ENCODE results near the gene SERPINA1. TPM values are rescaled to one million over a fixed set of nuclear protein-coding genes. Genes with fewer than 3 reads are reported as not detected.

The SERPINA1 gene
- total RNA-seq, 1 experiment from 2014 or later, result 9.1 TPM

DNA sequence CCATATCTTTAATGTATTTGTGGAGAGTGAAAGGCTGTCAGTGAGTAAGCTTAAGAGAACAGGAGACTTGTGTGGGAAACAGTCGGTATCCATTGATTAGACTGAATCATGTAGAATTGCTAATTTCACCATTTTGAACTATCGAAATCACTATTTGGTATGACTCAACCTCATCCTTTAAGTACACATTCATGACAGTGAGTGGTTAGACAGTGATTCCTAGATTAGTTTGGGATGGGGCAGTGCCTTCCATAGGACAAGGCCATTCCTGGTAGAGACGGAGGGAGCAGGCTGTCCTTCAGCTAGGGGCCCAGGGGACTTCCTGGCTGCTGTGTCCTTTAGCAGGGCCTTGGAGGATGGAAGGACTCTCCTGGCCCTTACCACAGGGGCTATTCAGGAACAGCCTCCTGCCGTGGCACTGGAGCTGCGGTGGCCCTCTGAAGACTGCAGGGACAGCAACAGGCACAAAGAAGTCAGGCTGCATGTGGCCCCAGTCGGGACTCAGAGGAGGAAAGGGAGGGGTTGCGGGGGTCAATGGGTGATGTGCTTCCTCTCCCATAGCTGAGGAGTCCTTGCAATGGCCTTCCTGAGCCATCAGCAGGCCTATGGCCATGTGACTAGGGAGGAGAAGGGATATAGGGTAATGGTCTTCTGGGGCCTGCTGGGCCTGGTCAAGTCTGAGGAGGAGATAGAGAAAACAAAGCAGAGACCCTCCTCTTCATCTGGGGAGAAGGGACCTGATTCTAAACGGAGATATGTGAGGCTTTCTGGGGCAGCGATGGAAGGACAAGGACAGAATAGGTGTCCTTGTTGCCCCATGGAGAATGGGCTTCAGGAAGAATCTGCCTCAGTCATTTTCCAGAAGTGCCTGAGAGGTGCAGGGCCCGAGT, 11.2 kb downstream of the SERPINA1 start:
- H3K9ac ChIP-seq (ENCODE audit: low read length), result no peak overlapping the region
- ChIA-PET RAD21 (ENCODE audit: low non-redundant PET in 1 of 2, low total read pairs in 2 of 2, uncharacterized antibody in 2 of 2, unreplicated experiment in 2 of 2) (no interaction called here), POLR2A (no interaction called here), CTCF (no interaction called here)
- no peaks in the 10 kb centered on the region for H3K27me3 ChIP-seq (ENCODE audit: insufficient read depth, low read length)
- no peak overlapping the region for H3K27ac ChIP-seq (ENCODE audit: low read depth, low read length)
- H3K4me3 ChIP-seq (replicated peaks in 1 of 2; ENCODE audit: low read depth in 1 of 2, low read length in 2 of 2), result no peak overlapping the region
- ATAC-seq (no peak), DNase-seq (ENCODE audit: low read depth, low spot score) (no peak)
- no peaks in the 10 kb centered on the region for H3K36me3 ChIP-seq (ENCODE audit: control insufficient read depth in 1 of 2, insufficient read depth in 2 of 2, low read length in 2 of 2)
- H3K4me1 ChIP-seq (ENCODE audit: control insufficient read depth in 1 of 2, insufficient read depth in 2 of 2, low read length in 2 of 2), result peaks cover 14 to 36% of the 10 kb centered on the region in 2 experiments
- H3K4me2 ChIP-seq (ENCODE audit: low read length), result no peak overlapping the region
- H2AFZ ChIP-seq (ENCODE audit: low read depth, low read length, poor library complexity, severe bottlenecking), result no peak overlapping the region
- no peaks in the 10 kb centered on the region for H4K20me1 ChIP-seq (ENCODE audit: insufficient read depth)
- H3K9me2 ChIP-seq (ENCODE audit: insufficient read depth), result no peaks in the 10 kb centered on the region
- no peaks in the 10 kb centered on the region for H3K9me3 ChIP-seq (ENCODE audit: control insufficient read depth in 1 of 2, insufficient read depth in 1 of 2, low read depth in 1 of 2, low read length in 2 of 2)
- intact Hi-C loops (cut with micrococcal nuclease), result no loop called here
- H3K79me2 ChIP-seq (ENCODE audit: insufficient read depth, low read length), result no peaks in the 10 kb centered on the region
- no peak for TF ChIP-seq SIN3A (IDR thresholded peaks at IDR 0.05; ENCODE audit: low read depth)
- no peak for TF ChIP-seq EZH2phosphoT487 (IDR thresholded peaks at IDR 0.05; ENCODE audit: borderline replicate concordance)
- no peak for TF ChIP-seq CBX3 (IDR thresholded peaks at IDR 0.05; ENCODE audit: low read depth)
- TF ChIP-seq, protein P1, sequence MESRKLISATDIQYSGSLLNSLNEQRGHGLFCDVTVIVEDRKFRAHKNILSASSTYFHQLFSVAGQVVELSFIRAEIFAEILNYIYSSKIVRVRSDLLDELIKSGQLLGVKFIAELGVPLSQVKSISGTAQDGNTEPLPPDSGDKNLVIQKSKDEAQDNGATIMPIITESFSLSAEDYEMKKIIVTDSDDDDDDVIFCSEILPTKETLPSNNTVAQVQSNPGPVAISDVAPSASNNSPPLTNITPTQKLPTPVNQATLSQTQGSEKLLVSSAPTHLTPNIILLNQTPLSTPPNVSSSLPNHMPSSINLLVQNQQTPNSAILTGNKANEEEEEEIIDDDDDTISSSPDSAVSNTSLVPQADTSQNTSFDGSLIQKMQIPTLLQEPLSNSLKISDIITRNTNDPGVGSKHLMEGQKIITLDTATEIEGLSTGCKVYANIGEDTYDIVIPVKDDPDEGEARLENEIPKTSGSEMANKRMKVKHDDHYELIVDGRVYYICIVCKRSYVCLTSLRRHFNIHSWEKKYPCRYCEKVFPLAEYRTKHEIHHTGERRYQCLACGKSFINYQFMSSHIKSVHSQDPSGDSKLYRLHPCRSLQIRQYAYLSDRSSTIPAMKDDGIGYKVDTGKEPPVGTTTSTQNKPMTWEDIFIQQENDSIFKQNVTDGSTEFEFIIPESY (IDR thresholded peaks at IDR 0.05; ENCODE audit: extremely low read depth, insufficient replicate concordance, low read length), result no peak
- no peak for TF ChIP-seq ZFX (IDR thresholded peaks at IDR 0.05)
- BruUV-seq (replicated peaks), result no TSS peak

Measured in HCT116 (cell line).